ENCODE measurements around the gene CACNG5. TPM values are rescaled to one million over a fixed set of nuclear protein-coding genes. Genes with fewer than 3 reads are reported as not detected.

CACNG5 gene
- polyA plus RNA-seq, 4 donors = 0.06 TPM; not detected in 3

DNA sequence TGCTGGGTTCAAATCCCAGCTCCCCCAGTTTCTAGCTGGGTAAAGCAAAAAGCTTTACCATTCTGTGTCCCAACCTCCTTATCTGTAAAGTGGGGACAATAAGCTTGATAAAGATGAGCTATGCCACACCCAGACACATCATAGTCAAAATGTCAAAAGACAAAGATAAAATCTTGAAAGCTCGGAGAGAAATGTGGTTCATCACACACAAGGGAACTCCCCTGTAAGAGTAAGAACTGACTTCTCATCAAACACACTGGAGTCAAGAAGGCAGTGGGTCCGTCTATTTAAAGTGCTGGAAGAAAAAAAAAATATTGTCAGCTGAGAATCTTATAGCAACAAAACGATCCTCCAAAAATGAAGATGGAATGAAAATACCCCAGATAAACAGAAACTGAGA lies 25.3 kb downstream of the CACNG5 start:
- no peaks in the 10 kb centered on the region for H3K4me1 ChIP-seq (ENCODE audit: control insufficient read depth in 3 of 3, insufficient read depth in 2 of 3, low read depth in 1 of 3, low read length in 2 of 3)
- FAIRE-seq (no peak), DNase-seq (no peak)
- no peaks in the 10 kb centered on the region for H3K9me3 ChIP-seq (ENCODE audit: control insufficient read depth in 2 of 2, insufficient read depth in 1 of 2, low read depth in 1 of 2, low read length in 1 of 2)
- no peak overlapping the region for H3K4me3 ChIP-seq (ENCODE audit: low read depth in 1 of 3, low read length in 3 of 3)
- no peaks in the 10 kb centered on the region for H3K27me3 ChIP-seq (ENCODE audit: control insufficient read depth in 3 of 3, insufficient read depth in 3 of 3, low read length in 3 of 3)
- no peaks in the 10 kb centered on the region for H3K36me3 ChIP-seq (ENCODE audit: control insufficient read depth in 3 of 3, insufficient read depth in 2 of 3, low read depth in 1 of 3, low read length in 3 of 3)
- 50 to 68% (median 59%) methylated on average over 3 of the region's 3 CpGs for WGBS, 3 donors
- no peak overlapping the region for H3K27ac ChIP-seq (ENCODE audit: low read depth in 1 of 3, low read length in 2 of 3)

DNA sequence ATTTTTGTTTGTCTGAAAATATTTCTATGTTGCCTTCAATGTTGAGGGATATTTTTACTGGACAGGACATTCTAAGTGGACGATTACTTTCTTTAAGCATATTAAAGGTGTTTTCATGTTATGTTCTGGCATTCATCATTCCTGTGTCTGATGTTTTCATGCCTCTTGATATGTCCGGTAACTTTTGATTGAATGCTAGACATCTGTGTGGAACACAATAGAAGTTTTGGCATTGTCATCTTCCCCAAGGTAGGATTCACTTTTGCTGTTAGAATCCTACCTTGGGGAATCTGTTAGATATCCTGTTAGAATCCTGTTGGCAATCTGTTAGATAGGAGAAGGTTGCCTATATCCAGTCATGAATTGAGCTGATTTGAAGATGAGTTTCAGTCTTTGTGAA lies 28.9 kb downstream of the CACNG5 start:
- WGBS, 3 donors = 88 to 93% (median 89%) methylated on average over 2 of the region's 2 CpGs
- peaks cover 0 to 5% of the 10 kb centered on the region in 2 donors for H3K9me3 ChIP-seq (ENCODE audit: control insufficient read depth in 2 of 2, insufficient read depth in 1 of 2, low read depth in 1 of 2, low read length in 1 of 2)
- H3K4me3 ChIP-seq (ENCODE audit: low read depth in 1 of 3, low read length in 3 of 3) = no peak overlapping the region
- no peak overlapping the region for H3K27ac ChIP-seq (ENCODE audit: low read depth in 1 of 3, low read length in 2 of 3)
- DNase-seq (no peak), FAIRE-seq (no peak)
- peaks cover 0 to 2% (median 0%) of the 10 kb centered on the region in 3 donors for H3K27me3 ChIP-seq (ENCODE audit: control insufficient read depth in 3 of 3, insufficient read depth in 3 of 3, low read length in 3 of 3)
- H3K36me3 ChIP-seq (ENCODE audit: control insufficient read depth in 3 of 3, insufficient read depth in 2 of 3, low read depth in 1 of 3, low read length in 3 of 3) = no peaks in the 10 kb centered on the region
- no peaks in the 10 kb centered on the region for H3K4me1 ChIP-seq (ENCODE audit: control insufficient read depth in 3 of 3, insufficient read depth in 2 of 3, low read depth in 1 of 3, low read length in 2 of 3)

DNA sequence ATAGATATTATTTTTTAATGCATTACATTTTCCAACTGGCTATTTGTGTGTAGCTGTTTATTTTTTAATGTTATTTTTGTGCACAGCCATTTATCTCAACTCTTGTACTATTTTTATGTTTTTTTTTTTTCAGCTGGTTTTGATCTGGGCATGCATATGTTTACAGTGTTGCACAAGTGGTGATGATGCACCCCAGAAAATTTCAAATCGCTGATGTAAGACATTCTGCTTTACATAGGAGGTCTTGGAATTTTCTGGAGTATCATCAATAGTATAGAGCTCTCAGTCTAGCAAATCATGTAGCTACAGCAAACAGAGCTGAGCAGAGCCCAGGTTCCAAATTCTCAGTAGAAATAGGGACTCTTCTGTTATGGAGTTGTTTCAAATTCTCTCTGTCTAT lies 30.2 kb downstream of the CACNG5 start:
- Histone ChIP-seq H3K36me3 (ENCODE audit: control insufficient read depth in 3 of 3, insufficient read depth in 2 of 3, low read depth in 1 of 3, low read length in 3 of 3) (no peaks in the 10 kb centered on the region), H3K27ac (ENCODE audit: low read depth in 1 of 3, low read length in 2 of 3) (no peak overlapping the region), H3K4me1 (ENCODE audit: control insufficient read depth in 3 of 3, insufficient read depth in 2 of 3, low read depth in 1 of 3, low read length in 2 of 3) (no peaks in the 10 kb centered on the region), H3K4me3 (ENCODE audit: low read depth in 1 of 3, low read length in 3 of 3) (no peak overlapping the region), H3K9me3 (ENCODE audit: control insufficient read depth in 2 of 2, insufficient read depth in 1 of 2, low read depth in 1 of 2, low read length in 1 of 2) (peaks cover 0 to 5% of the 10 kb centered on the region in 2 donors), H3K27me3 (ENCODE audit: control insufficient read depth in 3 of 3, insufficient read depth in 3 of 3, low read length in 3 of 3) (peaks cover 0 to 2% (median 0%) of the 10 kb centered on the region in 3 donors)
- 82 to 97% (median 87%) methylated on average over 1 of the region's 1 CpG for WGBS, 3 donors
- DNase-seq (no peak), FAIRE-seq (no peak)

GRCh38 chr17:66873962-66874361 lies 39.0 kb downstream of the CACNG5 start:
- H3K4me3 ChIP-seq (ENCODE audit: low read depth in 1 of 3, low read length in 3 of 3) = no peak overlapping the region
- H3K4me1 ChIP-seq (ENCODE audit: control insufficient read depth in 3 of 3, insufficient read depth in 2 of 3, low read depth in 1 of 3, low read length in 2 of 3) = no peaks in the 10 kb centered on the region
- H3K27me3 ChIP-seq (ENCODE audit: control insufficient read depth in 3 of 3, insufficient read depth in 3 of 3, low read length in 3 of 3) = peaks cover 0 to 3% (median 1%) of the 10 kb centered on the region in 3 donors
- no peak for DNase-seq
- no peaks in the 10 kb centered on the region for H3K36me3 ChIP-seq (ENCODE audit: control insufficient read depth in 3 of 3, insufficient read depth in 2 of 3, low read depth in 1 of 3, low read length in 3 of 3)
- no peak overlapping the region for H3K27ac ChIP-seq (ENCODE audit: low read depth in 1 of 3, low read length in 2 of 3)
- WGBS, 3 donors = 52 to 74% (median 73%) methylated on average over 2 of the region's 2 CpGs
- peaks cover 0 to 4% of the 10 kb centered on the region in 2 donors for H3K9me3 ChIP-seq (ENCODE audit: control insufficient read depth in 2 of 2, insufficient read depth in 1 of 2, low read depth in 1 of 2, low read length in 1 of 2)
- FAIRE-seq = no peak

DNA sequence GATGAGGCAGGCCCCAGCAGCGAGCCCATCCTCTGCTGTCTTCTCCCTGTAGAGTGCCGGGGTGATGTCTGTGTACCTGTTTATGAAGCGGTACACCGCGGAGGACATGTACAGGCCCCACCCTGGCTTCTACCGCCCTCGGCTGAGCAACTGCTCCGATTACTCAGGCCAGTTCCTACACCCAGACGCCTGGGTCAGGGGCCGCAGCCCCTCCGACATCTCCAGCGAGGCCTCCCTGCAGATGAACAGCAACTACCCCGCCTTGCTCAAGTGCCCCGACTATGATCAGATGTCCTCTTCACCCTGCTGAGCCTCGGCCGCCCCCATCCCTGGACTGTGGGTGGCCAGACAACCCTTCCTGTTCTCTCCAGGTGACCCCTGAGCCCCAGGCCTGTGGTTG lies 50.0 kb downstream of the CACNG5 start:
- DNase-seq (no peak), FAIRE-seq (no peak)
- H3K4me1 ChIP-seq (ENCODE audit: control insufficient read depth in 3 of 3, insufficient read depth in 2 of 3, low read depth in 1 of 3, low read length in 2 of 3) = no peaks in the 10 kb centered on the region
- H3K27me3 ChIP-seq (ENCODE audit: control insufficient read depth in 3 of 3, insufficient read depth in 3 of 3, low read length in 3 of 3) = no peaks in the 10 kb centered on the region
- WGBS, 3 donors = 89 to 92% (median 89%) methylated on average over 16 of the region's 16 CpGs
- peaks cover 0 to 5% of the 10 kb centered on the region in 2 donors for H3K9me3 ChIP-seq (ENCODE audit: control insufficient read depth in 2 of 2, insufficient read depth in 1 of 2, low read depth in 1 of 2, low read length in 1 of 2)
- no peak overlapping the region for H3K4me3 ChIP-seq (ENCODE audit: low read depth in 1 of 3, low read length in 3 of 3)
- no peaks in the 10 kb centered on the region for H3K36me3 ChIP-seq (ENCODE audit: control insufficient read depth in 3 of 3, insufficient read depth in 2 of 3, low read depth in 1 of 3, low read length in 3 of 3)
- no peak overlapping the region for H3K27ac ChIP-seq (ENCODE audit: low read depth in 1 of 3, low read length in 2 of 3)

DNA sequence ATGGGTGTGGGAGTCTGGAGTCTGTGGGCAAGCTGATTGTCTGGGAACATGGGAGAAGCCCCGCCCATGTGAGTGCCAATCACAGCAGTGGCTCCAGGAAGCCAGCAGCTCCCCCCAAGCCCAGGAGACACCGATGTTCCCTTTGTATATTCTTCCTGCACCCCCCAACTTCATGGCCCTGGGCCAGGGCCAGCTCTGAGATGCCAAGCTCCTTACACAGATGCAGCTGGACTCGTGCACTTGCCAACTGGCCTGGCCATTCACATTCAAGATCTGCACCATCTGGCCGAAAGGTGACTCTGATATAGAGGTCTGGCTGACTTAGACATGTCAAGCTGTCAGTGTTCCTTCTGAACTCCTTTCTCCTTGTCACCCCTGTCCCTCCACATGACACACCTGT lies 50.5 kb downstream of the CACNG5 start:
- DNase-seq (no peak), FAIRE-seq (no peak)
- H3K27ac ChIP-seq (ENCODE audit: low read depth in 1 of 3, low read length in 2 of 3) = no peak overlapping the region
- H3K4me3 ChIP-seq (ENCODE audit: low read depth in 1 of 3, low read length in 3 of 3) = no peak overlapping the region
- no peaks in the 10 kb centered on the region for H3K36me3 ChIP-seq (ENCODE audit: control insufficient read depth in 3 of 3, insufficient read depth in 2 of 3, low read depth in 1 of 3, low read length in 3 of 3)
- H3K4me1 ChIP-seq (ENCODE audit: control insufficient read depth in 3 of 3, insufficient read depth in 2 of 3, low read depth in 1 of 3, low read length in 2 of 3) = no peaks in the 10 kb centered on the region
- no peaks in the 10 kb centered on the region for H3K27me3 ChIP-seq (ENCODE audit: control insufficient read depth in 3 of 3, insufficient read depth in 3 of 3, low read length in 3 of 3)
- H3K9me3 ChIP-seq (ENCODE audit: control insufficient read depth in 2 of 2, insufficient read depth in 1 of 2, low read depth in 1 of 2, low read length in 1 of 2) = no peaks in the 10 kb centered on the region
- 47 to 67% (median 60%) methylated on average over 4 of the region's 4 CpGs for WGBS, 3 donors

GRCh38 chr17:66889480-66890230 lies 54.7 kb downstream of the CACNG5 start:
- no peak for FAIRE-seq
- 78 to 87% (median 80%) methylated on average over 7 of the region's 7 CpGs for WGBS, 3 donors
- no peaks in the 10 kb centered on the region for H3K36me3 ChIP-seq (ENCODE audit: control insufficient read depth in 3 of 3, insufficient read depth in 2 of 3, low read depth in 1 of 3, low read length in 3 of 3)
- H3K4me3 ChIP-seq (ENCODE audit: low read depth in 1 of 3, low read length in 3 of 3) = no peak overlapping the region
- DNase-seq = no peak
- no peak overlapping the region for H3K27ac ChIP-seq (ENCODE audit: low read depth in 1 of 3, low read length in 2 of 3)
- H3K4me1 ChIP-seq (ENCODE audit: control insufficient read depth in 3 of 3, insufficient read depth in 2 of 3, low read depth in 1 of 3, low read length in 2 of 3) = no peaks in the 10 kb centered on the region
- H3K27me3 ChIP-seq (ENCODE audit: control insufficient read depth in 3 of 3, insufficient read depth in 3 of 3, low read length in 3 of 3) = peaks cover 0 to 7% (median 2%) of the 10 kb centered on the region in 3 donors
- H3K9me3 ChIP-seq (ENCODE audit: control insufficient read depth in 2 of 2, insufficient read depth in 1 of 2, low read depth in 1 of 2, low read length in 1 of 2) = no peaks in the 10 kb centered on the region

GRCh38 chr17:66892246-66892645 lies 57.3 kb downstream of the CACNG5 start:
- H3K27ac ChIP-seq (ENCODE audit: low read depth in 1 of 3, low read length in 2 of 3) = no peak overlapping the region
- FAIRE-seq (no peak), DNase-seq (no peak)
- WGBS, 3 donors = 42 to 62% (median 54%) methylated on average over 5 of the region's 5 CpGs
- H3K4me1 ChIP-seq (ENCODE audit: control insufficient read depth in 3 of 3, insufficient read depth in 2 of 3, low read depth in 1 of 3, low read length in 2 of 3) = no peaks in the 10 kb centered on the region
- H3K36me3 ChIP-seq (ENCODE audit: control insufficient read depth in 3 of 3, insufficient read depth in 2 of 3, low read depth in 1 of 3, low read length in 3 of 3) = no peaks in the 10 kb centered on the region
- peaks cover 0 to 9% (median 2%) of the 10 kb centered on the region in 3 donors for H3K27me3 ChIP-seq (ENCODE audit: control insufficient read depth in 3 of 3, insufficient read depth in 3 of 3, low read length in 3 of 3)
- H3K9me3 ChIP-seq (ENCODE audit: control insufficient read depth in 2 of 2, insufficient read depth in 1 of 2, low read depth in 1 of 2, low read length in 1 of 2) = no peaks in the 10 kb centered on the region
- no peak overlapping the region for H3K4me3 ChIP-seq (ENCODE audit: low read depth in 1 of 3, low read length in 3 of 3)

GRCh38 chr17:66893382-66893781 lies 58.5 kb downstream of the CACNG5 start:
- 52 to 72% (median 62%) methylated on average over 6 of the region's 6 CpGs for WGBS, 3 donors
- FAIRE-seq = no peak
- DNase-seq = no peak
- Histone ChIP-seq H3K36me3 (ENCODE audit: control insufficient read depth in 3 of 3, insufficient read depth in 2 of 3, low read depth in 1 of 3, low read length in 3 of 3) (no peaks in the 10 kb centered on the region), H3K27me3 (ENCODE audit: control insufficient read depth in 3 of 3, insufficient read depth in 3 of 3, low read length in 3 of 3) (peaks cover 0 to 9% (median 2%) of the 10 kb centered on the region in 3 donors), H3K4me3 (ENCODE audit: low read depth in 1 of 3, low read length in 3 of 3) (no peak overlapping the region), H3K9me3 (ENCODE audit: control insufficient read depth in 2 of 2, insufficient read depth in 1 of 2, low read depth in 1 of 2, low read length in 1 of 2) (no peaks in the 10 kb centered on the region), H3K27ac (ENCODE audit: low read depth in 1 of 3, low read length in 2 of 3) (no peak overlapping the region), H3K4me1 (ENCODE audit: control insufficient read depth in 3 of 3, insufficient read depth in 2 of 3, low read depth in 1 of 3, low read length in 2 of 3) (no peaks in the 10 kb centered on the region)
